ENCODE measurements around the gene CSRP3. TPM values are rescaled to one million over a fixed set of nuclear protein-coding genes. Genes with fewer than 3 reads are reported as not detected.
"Not testable (repeated sequence)": the region's sequence is repeated elsewhere in the genome, so short reads cannot be mapped to it uniquely, and the experiment has no call there.

CSRP3 gene
- polyA plus RNA-seq, 10 donors, result 323 to 912 (median 645) TPM

DNA sequence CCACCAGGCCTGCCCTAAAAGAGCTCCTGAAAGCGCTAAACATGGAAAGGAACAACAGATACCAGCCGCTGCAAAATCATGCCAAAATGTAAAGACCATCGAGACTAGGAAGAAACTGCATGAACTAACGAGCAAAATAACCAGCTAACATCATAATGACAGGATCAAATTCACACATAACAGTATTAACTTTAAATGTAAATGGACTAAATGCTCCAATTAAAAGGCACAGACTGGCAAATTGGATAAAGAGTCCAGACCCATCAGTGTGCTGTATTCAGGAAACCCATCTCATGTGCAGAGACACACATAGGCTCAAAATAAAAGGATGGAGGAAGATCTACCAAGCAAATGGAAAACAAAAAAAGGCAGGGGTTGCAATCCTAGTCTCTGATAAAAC, 64.9 kb downstream of the CSRP3 start:
- not testable (repeated sequence) for DNase-seq

GRCh38 chr11:19134004-19134403, 67.8 kb downstream of the CSRP3 start:
- DNase-seq, result no peak

Other genes with a start within 250 kb of the CSRP3 start
- not detected for gene MRGPRX2, start 141.3 kb downstream of the CSRP3 start, polyA plus RNA-seq (ENCODE audit: insufficient read length in 10 of 10)
- 10 to 100 TPM in 1 of 10 donors, 1 to 10 TPM in 9; 5.2 to 10.3 (median 7.4) TPM for gene ZDHHC13, start 84.8 kb downstream of the CSRP3 start, polyA plus RNA-seq (ENCODE audit: insufficient read length in 10 of 10)
- gene E2F8, start 39.0 kb upstream of the CSRP3 start, polyA plus RNA-seq (ENCODE audit: insufficient read length in 10 of 10), result 10 to 100 TPM; 13.6 to 26.5 (median 19.8) TPM

Measured in muscle of back (tissue), 11 donors.